Renal pelvis (tissue), 12 donors: ENCODE measurements around the gene USP17L21. TPM values are rescaled to one million over a fixed set of nuclear protein-coding genes. Genes with fewer than 3 reads are reported as not detected.
"Not testable (repeated sequence)": the region's sequence is repeated elsewhere in the genome, so short reads cannot be mapped to it uniquely, and the experiment has no call there.

Experiments used
- DNase-seq: peaks from one replicate; pipeline ENCODE4 v3.0.0-alpha.2; 2013
- long read RNA-seq, 16 experiments: transcript quantifications; one replicate each; lab custom pipeline, GENCODE V29; 2026
- polyA plus RNA-seq, 3 donors: library from polyadenylated mRNA; unstranded; fragments of 120-200 nt; gene quantifications; one replicate each; pipeline ENCODE4 v1.2.1, GENCODE V29; 2013; ENCODE audit not compliant: insufficient read length in 3 of 3

USP17L21 gene
- polyA plus RNA-seq: not detected
- long read RNA-seq, donor 1: 0 reads
- long read RNA-seq, donor 2: 0 reads
- long read RNA-seq, donor 3: 0 reads
- long read RNA-seq, donor 4: 0 reads
- long read RNA-seq, donor 5: 0 reads
- long read RNA-seq, donor 6: 0 reads
- long read RNA-seq, donor 7: 0 reads
- long read RNA-seq, donor 8: 0 reads
- long read RNA-seq, donor 9: 0 reads
- long read RNA-seq, donor 10: 0 reads
- long read RNA-seq, donor 11: 0 reads
- long read RNA-seq, donor 12: 0 reads
- long read RNA-seq, donor 13: 0 reads
- long read RNA-seq, donor 14: 0 reads
- long read RNA-seq, donor 15: 0 reads
- long read RNA-seq, donor 16: 0 reads

- DNase-seq: not testable (repeated sequence)
Measured at GRCh38 chr4:9262572-9262971, at the start of gene USP17L21. USP17L21 (plus strand) TSS chr4:9262872; CDS start chr4:9262872, 0 bp downstream.

GRCh38 chr4:9214701-9215100 lies 48.0 kb upstream of the USP17L21 start:
- DNase-seq: not testable (repeated sequence)

- not testable (repeated sequence) for DNase-seq
Measured at GRCh38 chr4:9215105-9215504, 47.6 kb upstream of the USP17L21 start, which contains the start of gene USP17L11. USP17L11 (plus strand) TSS chr4:9215405; CDS start chr4:9215405, 0 bp downstream.

- DNase-seq: not testable (repeated sequence)
Measured at GRCh38 chr4:9219852-9220251, 42.8 kb upstream of the USP17L21 start, which contains the start of gene USP17L12. USP17L12 (plus strand) TSS chr4:9220152; CDS start chr4:9220152, 0 bp downstream.

GRCh38 chr4:9224596-9224995 lies 38.1 kb upstream of the USP17L21 start, which contains the start of gene USP17L13:
USP17L13 (plus strand) TSS chr4:9224896; CDS start chr4:9224896, 0 bp downstream.
- DNase-seq: not testable (repeated sequence)

GRCh38 chr4:9230249-9230648 lies 32.4 kb upstream of the USP17L21 start:
- DNase-seq: not testable (repeated sequence)

GRCh38 chr4:9234085-9234484 lies 28.6 kb upstream of the USP17L21 start, which contains the start of gene USP17L15:
USP17L15 (plus strand) TSS chr4:9234385; CDS start chr4:9234385, 0 bp downstream.
- not testable (repeated sequence) for DNase-seq

GRCh38 chr4:9238461-9238860 lies 24.2 kb upstream of the USP17L21 start:
- not testable (repeated sequence) for DNase-seq

GRCh38 chr4:9243579-9243978 lies 19.1 kb upstream of the USP17L21 start, which contains the start of gene USP17L17:
USP17L17 (plus strand) TSS chr4:9243879; CDS start chr4:9243879, 0 bp downstream.
- not testable (repeated sequence) for DNase-seq

- DNase-seq: not testable (repeated sequence)
Measured at GRCh38 chr4:9247953-9248680, 14.6 kb upstream of the USP17L21 start, which contains the start of gene USP17L18. USP17L18 (plus strand) TSS chr4:9248630; CDS start chr4:9248630, 0 bp downstream.

GRCh38 chr4:9253078-9253477 lies 9.6 kb upstream of the USP17L21 start, which contains the start of gene USP17L19:
USP17L19 (plus strand) TSS chr4:9253378; CDS start chr4:9253378, 0 bp downstream.
- not testable (repeated sequence) for DNase-seq

- not testable (repeated sequence) for DNase-seq
Measured at GRCh38 chr4:9257824-9258223, 4.8 kb upstream of the USP17L21 start, which contains the start of gene USP17L20. USP17L20 (plus strand) TSS chr4:9258124; CDS start chr4:9258124, 0 bp downstream.

GRCh38 chr4:9267319-9267718 lies 4.6 kb downstream of the USP17L21 start, which contains the start of gene USP17L22:
USP17L22 (plus strand) TSS chr4:9267619; CDS start chr4:9267619, 0 bp downstream.
- not testable (repeated sequence) for DNase-seq

GRCh38 chr4:9271719-9272118 lies 9.0 kb downstream of the USP17L21 start:
- not testable (repeated sequence) for DNase-seq

Other genes starting within 250 kb of the USP17L21 start
- gene FAM90A26, start 92.5 kb upstream of the USP17L21 start, polyA plus RNA-seq: under 1 TPM in 1 of 3 donors, not detected in 2; 0.13 TPM
- gene USP17L10, start 52.2 kb upstream of the USP17L21 start, polyA plus RNA-seq: not detected
- gene USP17L11, start 47.5 kb upstream of the USP17L21 start, polyA plus RNA-seq: not detected
- gene USP17L12, start 42.7 kb upstream of the USP17L21 start, polyA plus RNA-seq: not detected
- not detected for gene USP17L13, start 38.0 kb upstream of the USP17L21 start, polyA plus RNA-seq
- not detected for gene USP17L15, start 28.5 kb upstream of the USP17L21 start, polyA plus RNA-seq
- not detected for gene USP17L17, start 19.0 kb upstream of the USP17L21 start, polyA plus RNA-seq
- not detected for gene USP17L18, start 14.2 kb upstream of the USP17L21 start, polyA plus RNA-seq
- not detected for gene USP17L19, start 9.5 kb upstream of the USP17L21 start, polyA plus RNA-seq
- not detected for gene USP17L20, start 4.7 kb upstream of the USP17L21 start, polyA plus RNA-seq
- gene USP17L22, start 4.7 kb downstream of the USP17L21 start, polyA plus RNA-seq: not detected
- gene USP17L24, start 62.3 kb downstream of the USP17L21 start, polyA plus RNA-seq: not detected
- not detected for gene USP17L25, start 67.0 kb downstream of the USP17L21 start, polyA plus RNA-seq
- not detected for gene USP17L26, start 71.8 kb downstream of the USP17L21 start, polyA plus RNA-seq
- gene USP17L5, start 76.5 kb downstream of the USP17L21 start, polyA plus RNA-seq: not detected
- not detected for gene USP17L27, start 81.3 kb downstream of the USP17L21 start, polyA plus RNA-seq
- gene USP17L28, start 86.0 kb downstream of the USP17L21 start, polyA plus RNA-seq: not detected
- not detected for gene USP17L29, start 90.8 kb downstream of the USP17L21 start, polyA plus RNA-seq
- not detected for gene USP17L30, start 100.3 kb downstream of the USP17L21 start, polyA plus RNA-seq
- not detected for gene DEFB131A, start 181.5 kb downstream of the USP17L21 start, polyA plus RNA-seq